ENCODE data around the gene EQTN.

EQTN gene

DNA sequence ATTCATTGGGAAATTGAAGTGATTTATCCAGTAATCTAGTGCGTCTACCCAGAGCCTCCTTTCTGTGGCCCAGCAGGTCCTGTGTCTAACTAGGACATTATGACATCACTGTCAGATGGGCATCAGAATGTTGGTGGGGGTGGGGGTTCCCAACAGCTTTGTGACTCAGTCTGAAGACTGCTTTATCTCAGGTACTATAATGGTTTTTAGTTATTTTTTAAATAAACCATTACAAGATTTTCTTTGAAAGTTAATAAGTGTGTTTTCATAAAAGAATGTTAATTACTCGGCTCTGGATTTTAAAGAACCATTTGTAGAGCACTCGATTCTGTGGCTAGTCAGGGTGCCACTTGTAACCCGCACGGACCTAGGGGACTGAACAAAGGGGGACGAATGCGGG lies at the start of gene EQTN:
TSS of gene EQTN (minus strand) at position 101 of the 400 bp plus-strand sequence. CDS start at position 6, 95 bp downstream.
- H3K9me3 Mint-ChIP-seq: no peaks in the 10 kb centered on the region
- peaks cover 3% of the 10 kb centered on the region for H3K27me3 Mint-ChIP-seq (ENCODE audit: low read depth)
- no peaks in the 10 kb centered on the region for H3K36me3 Mint-ChIP-seq (ENCODE audit: low read depth)
- no peak within 1 kb of the TSS for H3K4me3 Mint-ChIP-seq
- no peak for DNase-seq (ENCODE audit: low spot score)
- no peak within 1 kb of the TSS for H3K27ac Mint-ChIP-seq
- H3K4me1 Mint-ChIP-seq (ENCODE audit: low read depth): no peaks in the 10 kb centered on the region

DNA sequence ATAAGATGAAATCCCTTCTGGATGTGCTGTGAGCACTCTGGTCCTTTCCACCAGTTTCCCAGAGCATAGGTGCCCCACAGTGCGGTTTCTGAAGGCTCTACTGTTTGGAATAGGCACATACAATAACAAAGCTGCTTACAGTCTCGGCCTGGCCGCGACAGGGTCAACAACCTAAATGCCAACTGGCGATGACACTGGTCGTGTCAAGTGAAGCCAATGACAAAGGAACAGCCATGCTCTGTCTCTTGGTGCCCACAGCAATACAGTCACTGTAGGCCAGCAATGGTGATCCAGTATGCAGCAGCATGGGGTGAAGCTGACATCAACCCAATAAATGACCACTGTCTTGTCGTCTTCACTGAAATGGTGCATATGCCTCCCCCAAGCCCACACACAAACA lies 47.8 kb upstream of the EQTN start:
- DNase-seq (ENCODE audit: low spot score): no peak
- no peaks in the 10 kb centered on the region for H3K9me3 Mint-ChIP-seq
- no peaks in the 10 kb centered on the region for H3K36me3 Mint-ChIP-seq (ENCODE audit: low read depth)
- no peak overlapping the region for H3K4me3 Mint-ChIP-seq
- peaks cover 5% of the 10 kb centered on the region for H3K4me1 Mint-ChIP-seq (ENCODE audit: low read depth)
- H3K27ac Mint-ChIP-seq: no peak overlapping the region
- H3K27me3 Mint-ChIP-seq (ENCODE audit: low read depth): no peaks in the 10 kb centered on the region

DNA sequence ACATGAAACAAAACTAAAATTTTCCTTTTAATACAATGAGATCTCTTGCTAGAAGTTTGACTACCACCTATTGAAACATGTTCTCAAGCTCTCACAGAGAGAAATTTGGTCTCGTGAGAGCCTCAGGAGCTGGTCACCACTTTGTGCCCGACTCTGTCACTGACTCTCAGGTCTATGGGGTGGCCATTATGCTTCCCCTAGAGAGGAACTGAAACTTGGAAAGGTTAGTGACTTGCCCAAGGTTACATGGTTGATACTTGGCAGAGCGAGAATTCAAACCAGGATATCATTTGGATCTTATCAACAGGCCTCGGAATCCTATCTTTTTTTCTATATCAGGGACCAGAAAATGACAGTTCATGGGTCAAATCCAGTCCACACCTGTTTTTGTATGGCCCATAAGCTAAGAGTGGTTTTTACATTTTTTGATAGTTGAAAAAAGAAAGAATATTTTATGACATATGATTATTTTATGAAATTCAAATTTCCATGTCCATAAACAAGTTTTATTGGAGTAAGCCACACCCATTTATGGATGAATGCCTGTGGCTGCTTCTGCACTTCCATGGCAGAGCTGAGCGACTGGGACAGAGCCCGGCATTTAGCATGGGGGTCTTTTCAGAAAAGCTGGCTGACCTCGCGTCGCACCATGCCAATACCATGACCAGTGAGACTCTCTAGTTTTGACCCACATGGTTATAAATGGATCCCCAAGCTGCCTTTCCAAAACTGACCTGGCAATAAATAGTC lies 44.8 kb upstream of the EQTN start:
- Mint-ChIP-seq H3K27me3 (ENCODE audit: low read depth) (no peaks in the 10 kb centered on the region), H3K9me3 (no peaks in the 10 kb centered on the region), H3K27ac (no peak overlapping the region), H3K36me3 (ENCODE audit: low read depth) (no peaks in the 10 kb centered on the region), H3K4me1 (ENCODE audit: low read depth) (no peaks in the 10 kb centered on the region), H3K4me3 (no peak overlapping the region)
- no peak for DNase-seq (ENCODE audit: low spot score)

DNA sequence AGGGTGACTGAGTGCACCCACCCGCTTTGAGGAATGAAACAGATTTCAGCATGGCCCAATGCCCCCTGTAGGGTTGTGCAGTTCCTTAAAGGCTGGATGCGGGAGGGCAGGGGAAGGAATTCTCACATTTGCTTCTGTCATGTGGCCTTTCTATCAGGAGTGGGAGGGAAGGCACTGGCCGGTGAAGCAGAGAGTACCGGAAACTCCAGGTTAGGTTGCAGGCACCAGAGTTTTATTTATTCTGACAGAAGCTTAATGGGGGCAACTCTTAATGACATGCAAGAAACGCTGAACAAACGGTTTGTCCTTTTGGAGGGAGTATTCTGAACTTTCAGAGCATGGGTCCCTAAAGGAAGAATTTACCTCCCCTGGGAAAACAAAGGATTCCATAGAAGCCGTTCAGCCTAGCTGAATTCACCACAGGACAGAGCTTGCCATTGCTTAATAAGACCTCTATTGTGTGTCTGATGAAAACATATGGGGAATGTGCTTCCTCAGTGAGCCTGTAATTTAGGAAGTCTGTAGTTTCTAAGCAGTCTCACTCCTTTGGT lies 44.1 kb upstream of the EQTN start:
- no peaks in the 10 kb centered on the region for H3K9me3 Mint-ChIP-seq
- H3K27ac Mint-ChIP-seq: no peak overlapping the region
- no peak for DNase-seq (ENCODE audit: low spot score)
- peaks cover 2% of the 10 kb centered on the region for H3K27me3 Mint-ChIP-seq (ENCODE audit: low read depth)
- H3K4me1 Mint-ChIP-seq (ENCODE audit: low read depth): no peaks in the 10 kb centered on the region
- H3K36me3 Mint-ChIP-seq (ENCODE audit: low read depth): no peaks in the 10 kb centered on the region
- H3K4me3 Mint-ChIP-seq: no peak overlapping the region

DNA sequence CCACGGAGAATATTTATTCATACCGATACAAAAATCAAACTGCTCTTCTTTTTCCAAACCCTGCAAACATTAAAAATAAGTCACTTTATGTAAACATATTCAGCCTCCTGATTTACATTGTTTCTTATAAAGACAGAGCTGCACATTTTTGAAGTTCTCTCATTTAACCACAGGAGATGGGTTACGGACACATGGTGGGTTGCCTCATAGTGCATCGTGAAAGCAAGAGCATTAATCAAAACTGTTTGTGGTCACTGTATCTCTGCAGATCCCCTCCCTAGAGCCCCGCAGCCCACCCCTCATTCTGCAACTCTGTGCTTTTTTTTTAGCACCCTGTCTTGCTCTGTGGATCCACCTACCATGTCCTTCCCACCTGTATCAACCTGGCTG lies 43.3 kb upstream of the EQTN start:
- Mint-ChIP-seq H3K27me3 (ENCODE audit: low read depth) (peaks cover 3% of the 10 kb centered on the region), H3K9me3 (no peaks in the 10 kb centered on the region), H3K36me3 (ENCODE audit: low read depth) (no peaks in the 10 kb centered on the region), H3K4me3 (no peak overlapping the region), H3K27ac (no peak overlapping the region), H3K4me1 (ENCODE audit: low read depth) (no peaks in the 10 kb centered on the region)
- DNase-seq (ENCODE audit: low spot score): no peak

DNA sequence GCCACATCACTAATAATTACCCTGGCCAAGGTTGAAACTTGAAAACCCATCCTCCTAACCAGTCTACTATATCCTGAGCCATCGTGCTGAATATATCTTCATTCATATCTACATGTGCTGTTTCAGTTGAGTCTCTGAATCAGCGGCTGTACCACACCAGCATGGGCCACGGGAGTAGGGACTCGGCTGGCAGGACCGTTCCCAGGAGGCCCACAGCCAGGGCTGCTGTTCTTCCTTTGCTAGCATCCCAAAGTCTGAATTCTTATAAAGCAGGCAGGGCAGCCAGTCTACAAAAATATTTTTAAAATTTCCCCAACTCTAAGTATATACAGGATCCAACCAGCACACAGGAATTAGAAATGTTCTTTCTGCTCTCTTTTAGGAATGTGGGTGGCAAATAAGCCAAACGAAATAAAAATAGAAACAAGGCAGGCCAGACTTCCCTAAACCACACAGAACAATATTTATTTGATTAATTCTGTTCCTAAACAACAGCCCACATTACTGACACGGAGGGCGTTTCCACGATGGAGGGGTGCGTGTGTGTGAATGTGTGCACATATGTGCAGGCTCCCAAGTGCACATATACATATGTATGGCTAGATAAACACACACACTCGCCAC lies 42.8 kb upstream of the EQTN start:
- no peak overlapping the region for H3K4me3 Mint-ChIP-seq
- H3K36me3 Mint-ChIP-seq (ENCODE audit: low read depth): no peaks in the 10 kb centered on the region
- H3K27me3 Mint-ChIP-seq (ENCODE audit: low read depth): peaks cover 3% of the 10 kb centered on the region
- H3K27ac Mint-ChIP-seq: no peak overlapping the region
- H3K4me1 Mint-ChIP-seq (ENCODE audit: low read depth): no peaks in the 10 kb centered on the region
- no peak for DNase-seq (ENCODE audit: low spot score)
- H3K9me3 Mint-ChIP-seq: no peaks in the 10 kb centered on the region

DNA sequence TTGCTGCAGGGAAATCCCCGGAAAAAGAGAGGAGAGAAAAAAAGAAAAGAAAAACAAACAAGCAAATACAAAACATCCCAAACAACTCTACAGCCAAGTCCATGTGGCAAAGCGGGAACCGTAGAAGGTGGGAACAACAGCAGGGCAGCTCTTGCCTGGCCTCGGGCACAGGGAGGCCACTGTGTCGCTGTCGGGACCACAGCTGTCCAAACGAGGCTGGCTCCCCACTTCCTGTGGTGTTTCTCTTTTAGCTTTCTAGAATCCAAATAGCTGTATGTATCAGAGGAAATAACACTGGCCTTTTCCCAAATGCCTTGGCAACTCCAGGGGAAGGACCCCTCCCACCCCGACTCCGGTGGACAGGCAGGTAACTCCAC lies 41.6 kb upstream of the EQTN start:
- Mint-ChIP-seq H3K27me3 (ENCODE audit: low read depth) (peaks cover 3% of the 10 kb centered on the region), H3K4me1 (ENCODE audit: low read depth) (no peaks in the 10 kb centered on the region), H3K4me3 (no peak overlapping the region), H3K36me3 (ENCODE audit: low read depth) (no peaks in the 10 kb centered on the region), H3K9me3 (no peaks in the 10 kb centered on the region), H3K27ac (no peak overlapping the region)
- DNase-seq (ENCODE audit: low spot score): no peak

DNA sequence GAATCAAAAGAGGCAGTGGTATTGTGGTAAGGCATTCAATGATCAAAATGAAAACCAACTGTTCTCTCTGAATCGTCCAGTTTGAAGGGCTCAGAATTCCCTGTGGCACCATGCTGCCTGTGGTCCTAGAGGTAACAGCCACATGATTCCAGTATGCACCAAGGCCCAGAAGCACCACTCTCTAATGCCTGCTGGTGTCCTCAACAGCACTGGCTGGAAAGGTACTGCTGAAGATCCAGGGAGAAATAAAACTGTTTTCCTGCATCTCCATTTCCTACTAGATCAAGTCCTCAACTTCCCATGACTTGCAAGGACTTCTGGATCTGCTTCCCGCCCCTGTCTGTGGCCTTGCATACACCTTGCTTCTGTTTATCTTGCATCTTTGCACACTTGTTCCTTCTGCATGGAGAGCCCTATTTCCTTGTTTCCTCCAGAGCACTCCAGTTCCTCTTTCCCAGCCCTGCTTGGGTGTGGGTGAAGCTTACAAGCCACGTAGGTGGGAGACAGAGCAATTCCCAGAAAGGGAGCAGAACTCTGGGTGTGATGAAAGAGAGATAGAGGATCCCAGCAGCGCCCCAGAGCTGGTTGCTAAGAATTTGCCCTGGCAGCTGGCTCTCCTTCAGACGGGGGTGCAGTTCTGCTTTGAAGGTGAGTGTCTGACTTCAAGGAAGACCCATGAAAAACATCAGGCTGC lies 41.0 kb upstream of the EQTN start:
- Mint-ChIP-seq H3K27ac (no peak overlapping the region), H3K9me3 (no peaks in the 10 kb centered on the region), H3K4me1 (ENCODE audit: low read depth) (no peaks in the 10 kb centered on the region), H3K4me3 (no peak overlapping the region), H3K36me3 (ENCODE audit: low read depth) (no peaks in the 10 kb centered on the region), H3K27me3 (ENCODE audit: low read depth) (peaks cover 3% of the 10 kb centered on the region)
- DNase-seq (ENCODE audit: low spot score): no peak

DNA sequence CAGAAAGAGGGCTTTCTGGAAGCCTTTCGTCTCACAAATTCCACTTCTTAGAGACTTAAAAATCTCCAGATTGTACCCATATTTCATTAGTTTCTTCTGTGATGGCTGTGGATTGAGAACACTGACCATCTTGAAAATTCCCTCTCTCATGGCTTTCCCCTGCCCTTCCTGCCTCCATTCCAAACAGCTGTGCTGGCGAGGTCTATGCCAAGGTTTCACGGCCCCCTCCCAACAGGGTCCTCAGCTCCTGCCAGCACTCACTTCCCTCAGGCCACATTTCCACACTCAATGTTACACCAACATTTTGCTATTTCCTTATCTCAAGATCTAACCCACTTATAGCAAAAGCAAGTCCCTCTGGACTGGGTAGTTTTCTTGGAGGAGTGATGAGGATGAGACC lies 40.3 kb upstream of the EQTN start:
- H3K36me3 Mint-ChIP-seq (ENCODE audit: low read depth): no peaks in the 10 kb centered on the region
- peaks cover 3% of the 10 kb centered on the region for H3K27me3 Mint-ChIP-seq (ENCODE audit: low read depth)
- no peaks in the 10 kb centered on the region for H3K4me1 Mint-ChIP-seq (ENCODE audit: low read depth)
- DNase-seq (ENCODE audit: low spot score): no peak
- H3K9me3 Mint-ChIP-seq: no peaks in the 10 kb centered on the region
- H3K27ac Mint-ChIP-seq: no peak overlapping the region
- H3K4me3 Mint-ChIP-seq: no peak overlapping the region

DNA sequence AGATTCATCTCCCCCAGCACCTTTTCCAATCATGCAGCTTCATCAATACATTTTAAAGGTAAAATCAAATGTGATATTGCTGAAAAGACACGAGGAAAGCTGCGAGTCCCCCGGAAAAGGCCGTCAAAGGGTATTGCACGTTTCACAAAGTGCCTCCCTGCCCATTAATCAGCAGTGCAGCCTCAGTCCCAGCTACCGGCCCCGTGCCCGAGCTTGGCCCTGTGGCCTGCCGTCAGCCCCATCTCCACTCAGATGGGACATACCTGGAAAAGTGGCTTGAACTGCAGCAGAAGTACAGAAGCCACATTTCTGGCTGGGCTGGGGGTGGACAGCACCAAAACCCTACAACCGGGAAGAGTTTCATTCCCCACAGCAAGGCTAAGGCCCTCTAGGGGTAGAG lies 39.9 kb upstream of the EQTN start:
- Mint-ChIP-seq H3K27me3 (ENCODE audit: low read depth) (peaks cover 3% of the 10 kb centered on the region), H3K36me3 (ENCODE audit: low read depth) (no peaks in the 10 kb centered on the region), H3K27ac (no peak overlapping the region), H3K4me3 (no peak overlapping the region), H3K9me3 (no peaks in the 10 kb centered on the region), H3K4me1 (ENCODE audit: low read depth) (no peaks in the 10 kb centered on the region)
- no peak for DNase-seq (ENCODE audit: low spot score)

DNA sequence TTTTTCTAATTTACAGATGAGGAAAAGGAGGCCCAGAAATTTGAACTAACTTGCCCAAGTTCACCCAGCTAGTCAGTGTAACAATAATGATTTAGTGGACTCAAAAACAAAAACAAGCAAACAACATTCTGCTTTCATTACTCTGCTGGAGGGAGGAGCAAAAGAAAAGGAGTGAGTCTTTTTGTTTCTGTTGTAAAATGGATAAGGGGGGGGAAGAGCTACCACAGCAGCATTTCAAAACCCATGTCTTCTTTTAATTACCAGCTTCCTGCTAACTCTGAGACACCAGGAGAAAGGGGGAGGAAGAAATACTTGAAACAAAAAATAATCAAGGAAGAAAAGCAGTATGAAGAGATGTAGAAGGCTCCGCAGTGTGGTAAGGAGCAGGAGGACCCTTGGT lies 39.2 kb upstream of the EQTN start:
- no peaks in the 10 kb centered on the region for H3K36me3 Mint-ChIP-seq (ENCODE audit: low read depth)
- H3K9me3 Mint-ChIP-seq: no peaks in the 10 kb centered on the region
- no peak overlapping the region for H3K27ac Mint-ChIP-seq
- peaks cover 3% of the 10 kb centered on the region for H3K27me3 Mint-ChIP-seq (ENCODE audit: low read depth)
- H3K4me3 Mint-ChIP-seq: no peak overlapping the region
- no peaks in the 10 kb centered on the region for H3K4me1 Mint-ChIP-seq (ENCODE audit: low read depth)
- no peak for DNase-seq (ENCODE audit: low spot score)

DNA sequence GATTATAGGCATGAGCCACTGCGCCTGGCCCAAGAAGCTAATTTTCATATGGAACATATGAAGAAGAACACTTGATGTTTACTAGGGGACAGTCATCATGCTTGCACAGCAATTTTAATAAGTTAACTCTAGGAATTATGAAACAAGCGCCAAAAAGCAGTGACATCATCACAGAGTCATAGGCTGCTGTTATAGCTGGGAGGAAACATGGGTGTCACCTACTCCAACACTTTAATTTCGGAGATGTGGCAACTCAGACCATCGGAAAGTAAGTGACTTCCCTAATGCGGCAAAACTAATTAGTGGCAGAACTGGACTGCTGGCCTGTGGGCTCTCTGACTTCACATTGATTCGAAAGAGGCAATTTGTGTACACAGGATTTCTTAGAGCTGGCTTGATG lies 38.1 kb upstream of the EQTN start:
- no peak overlapping the region for H3K4me3 Mint-ChIP-seq
- H3K27ac Mint-ChIP-seq: no peak overlapping the region
- no peak for DNase-seq (ENCODE audit: low spot score)
- H3K27me3 Mint-ChIP-seq (ENCODE audit: low read depth): peaks cover 3% of the 10 kb centered on the region
- no peaks in the 10 kb centered on the region for H3K9me3 Mint-ChIP-seq
- H3K4me1 Mint-ChIP-seq (ENCODE audit: low read depth): no peaks in the 10 kb centered on the region
- H3K36me3 Mint-ChIP-seq (ENCODE audit: low read depth): no peaks in the 10 kb centered on the region

DNA sequence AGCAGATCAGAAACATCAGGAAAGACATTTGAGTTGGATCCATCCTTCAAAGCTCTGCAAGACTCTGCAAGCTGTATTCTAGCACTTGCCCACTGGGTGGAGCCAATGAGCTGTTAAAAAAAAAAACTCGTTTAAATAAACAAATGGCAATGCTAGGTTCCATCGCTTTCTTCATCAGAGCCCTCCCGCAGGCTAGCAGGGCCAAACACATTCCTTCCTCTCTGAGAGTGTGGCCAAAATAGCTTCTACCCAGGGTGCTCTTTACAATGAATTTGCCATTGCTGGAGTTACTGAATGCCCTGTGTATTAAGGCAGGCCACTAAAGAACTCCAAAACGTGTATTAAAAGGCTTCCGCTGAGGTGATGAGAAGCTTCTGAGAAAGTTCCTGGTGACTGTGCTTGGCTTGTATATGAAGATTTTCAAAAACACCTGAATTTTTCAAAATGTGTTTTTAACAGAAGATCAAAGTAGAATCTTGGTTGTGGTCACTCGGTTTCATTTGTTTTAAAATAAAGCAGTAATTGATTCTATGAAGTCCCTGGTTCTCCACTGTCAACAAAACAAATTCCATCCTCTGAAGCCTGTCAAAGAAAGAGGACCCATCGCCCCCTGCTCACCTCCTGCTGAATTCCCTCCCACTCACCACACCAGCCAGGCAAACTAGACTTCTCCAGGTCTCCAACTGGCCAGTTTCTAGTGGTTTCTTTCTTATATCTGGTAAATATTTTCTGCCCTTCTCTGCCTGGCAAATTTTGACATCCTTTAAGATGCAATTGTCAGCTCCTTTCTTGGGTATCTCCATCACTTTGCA lies 36.5 kb upstream of the EQTN start:
- no peaks in the 10 kb centered on the region for H3K9me3 Mint-ChIP-seq
- peaks cover 3% of the 10 kb centered on the region for H3K27me3 Mint-ChIP-seq (ENCODE audit: low read depth)
- H3K36me3 Mint-ChIP-seq (ENCODE audit: low read depth): no peaks in the 10 kb centered on the region
- H3K27ac Mint-ChIP-seq: no peak overlapping the region
- no peaks in the 10 kb centered on the region for H3K4me1 Mint-ChIP-seq (ENCODE audit: low read depth)
- DNase-seq (ENCODE audit: low spot score): peak; percentile 47
- no peak overlapping the region for H3K4me3 Mint-ChIP-seq

DNA sequence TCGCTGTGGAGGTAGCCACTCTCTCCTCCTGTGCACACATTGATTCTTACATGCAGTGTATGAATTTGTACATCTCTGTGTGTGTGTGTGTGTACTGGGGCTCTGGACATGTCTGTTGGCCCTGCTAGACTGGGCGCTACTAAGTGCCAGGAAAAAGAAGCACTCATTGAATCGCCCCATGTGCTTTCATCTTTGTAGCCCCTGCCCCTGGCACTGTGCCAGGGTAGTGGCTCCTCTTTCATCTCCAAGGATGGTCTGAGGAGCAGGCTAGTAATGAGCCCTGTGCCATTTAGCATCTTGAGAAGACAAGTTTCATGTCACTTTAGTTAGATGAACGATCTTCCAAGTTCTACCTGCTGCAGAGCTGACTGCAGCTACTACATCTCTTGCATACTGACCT lies 34.4 kb upstream of the EQTN start:
- Mint-ChIP-seq H3K36me3 (ENCODE audit: low read depth) (no peaks in the 10 kb centered on the region), H3K27ac (no peak overlapping the region), H3K4me3 (no peak overlapping the region), H3K4me1 (ENCODE audit: low read depth) (no peaks in the 10 kb centered on the region), H3K9me3 (no peaks in the 10 kb centered on the region), H3K27me3 (ENCODE audit: low read depth) (peaks cover 5% of the 10 kb centered on the region)
- no peak for DNase-seq (ENCODE audit: low spot score)

Measured in T-helper 2 cell treated with Interferon-gamma antibody and Interleukin-4, amounts not matched to agents 5 μg/mL and 100 μg/mL, for 36 hours (primary cell).